GM23248 (cell line): ENCODE data around the gene USP31. TPM values are rescaled to one million over a fixed set of nuclear protein-coding genes. Genes with fewer than 3 reads are reported as not detected.

Source experiments
- DNase-seq: peaks from one replicate; pipeline ENCODE4 v3.0.0-alpha.2; 2015
- H2AFZ ChIP-seq: fragments of 200-600 bp; sonication (generic); 2 replicates; pipeline ENCODE4 v1.6.1; 2016; ENCODE audit warnings: antibody characterized with exemption
- H3F3A ChIP-seq: fragments of 200-600 bp; sonication (generic); 2 replicates; pipeline ENCODE4 v1.6.1; 2016; ENCODE audit warnings: mild to moderate bottlenecking, antibody characterized with exemption, mixed run types; ENCODE audit not compliant: insufficient read depth
- H3K27ac ChIP-seq: fragments of 200-600 bp; sonication (generic); 2 replicates; pipeline ENCODE4 v1.5.1; 2016; ENCODE audit warnings: mild to moderate bottlenecking
- H3K27me3 ChIP-seq: fragments of 200-600 bp; sonication (generic); replicated peaks from 2 replicates; pipeline ENCODE4 v1.6.1; 2016; ENCODE audit warnings: mild to moderate bottlenecking; ENCODE audit not compliant: insufficient read depth
- H3K36me3 ChIP-seq: fragments of 200-600 bp; sonication (generic); 2 replicates; pipeline ENCODE4 v1.6.1; 2016; ENCODE audit warnings: low read depth, mild to moderate bottlenecking
- H3K4me1 ChIP-seq: fragments of 200-600 bp; sonication (generic); 2 replicates; pipeline ENCODE4 v1.6.1; 2016; ENCODE audit warnings: mild to moderate bottlenecking; ENCODE audit not compliant: insufficient read depth
- H3K4me2 ChIP-seq: fragments of 200-600 bp; sonication (generic); one replicate; pipeline ENCODE4 v1.6.1; 2016; ENCODE audit warnings: mild to moderate bottlenecking; ENCODE audit not compliant: unreplicated experiment
- H3K4me3 ChIP-seq: fragments of 200-600 bp; sonication (generic); 2 replicates; pipeline ENCODE4 v1.5.1; 2016; ENCODE audit warnings: mild to moderate bottlenecking
- H3K79me2 ChIP-seq: fragments of 200-600 bp; sonication (generic); 2 replicates; pipeline ENCODE4 v1.6.1; 2016; ENCODE audit warnings: mild to moderate bottlenecking; ENCODE audit not compliant: insufficient read depth
- H3K9ac ChIP-seq: fragments of 200-600 bp; sonication (generic); 2 replicates; pipeline ENCODE4 v1.6.1; 2016; ENCODE audit warnings: mild to moderate bottlenecking
- H3K9me2 ChIP-seq: fragments of 200-600 bp; sonication (generic); 2 replicates; pipeline ENCODE4 v1.6.1; 2016; ENCODE audit warnings: mixed run types, mild to moderate bottlenecking, moderate library complexity; ENCODE audit not compliant: insufficient read depth
- H3K9me3 ChIP-seq: fragments of 200-600 bp; sonication (generic); one replicate; pipeline ENCODE4 v1.6.1; 2017; ENCODE audit warnings: low read depth
- H4K20me1 ChIP-seq: fragments of 200-600 bp; sonication (generic); 2 replicates; pipeline ENCODE4 v1.6.0; 2016; ENCODE audit not compliant: insufficient read depth
- EZH2 ChIP-seq: fragments of 200-600 bp; sonication (generic); IDR thresholded peaks from 2 replicates; pipeline ENCODE4 v1.6.1; 2018; ENCODE audit warnings: antibody characterized with exemption, mild to moderate bottlenecking; ENCODE audit not compliant: insufficient read depth, poor library complexity, severe bottlenecking
- EZH2phosphoT487 ChIP-seq: fragments of 200-600 bp; sonication (generic); IDR thresholded peaks from 2 replicates; pipeline ENCODE4 v1.6.1; 2018; ENCODE audit warnings: antibody characterized with exemption, moderate library complexity, mild to moderate bottlenecking, low read depth; ENCODE audit not compliant: insufficient read depth
- WGBS, 2 experiments: methylation state at CpG; one replicate each; pipeline ENCODE4 v1.1.6; 2015 to 2017; ENCODE audit warnings: low lambda C conversion rate in 2 of 2, low coverage in 1 of 2; ENCODE audit errors: missing lambda C conversion rate in 2 of 2; 5-methylcytosine and 5-hydroxymethylcytosine counted together
- in situ Hi-C: fragments of 300-500 bp; cut with MboI; formaldehyde crosslinking; loops from 2 replicates; pipeline ENCODE4 v1.15.0; 2020
- polyA plus RNA-seq: library from polyadenylated mRNA; unstranded; fragments of >200 nt; fragmentation: Nextera tagmentation; extraction: Ambion mirVana; gene quantifications from 2 replicates; pipeline ENCODE4 v1.2.1, GENCODE V29; 2016
- total RNA-seq: library from RNA; depleted of rRNA; stranded (reverse); fragments of >200 nt; shearing (Covaris generic); gene quantifications from 2 replicates; pipeline ENCODE4 v1.2.3, GENCODE V29; 2014

USP31 gene
- total and polyA plus RNA-seq, 2 experiments from 2014 or later: 0.88 to 6.6 TPM

GRCh38 chr16:23164736-23165135 lies 15.5 kb upstream of the USP31 start:
- H3K4me2 ChIP-seq: no peak overlapping the region
- H2AFZ ChIP-seq: no peak overlapping the region
- WGBS, 2 experiments: 41 to 42% methylated on average over 4 of the region's 4 CpGs
- no peaks in the 10 kb centered on the region for H3K9me3 ChIP-seq
- H4K20me1 ChIP-seq: no peaks in the 10 kb centered on the region
- H3K9ac ChIP-seq: no peak overlapping the region
- no peak for TF ChIP-seq EZH2
- TF ChIP-seq EZH2phosphoT487: no peak
- H3K27me3 ChIP-seq: no peaks in the 10 kb centered on the region
- in situ Hi-C loops: no loop called here
- no peaks in the 10 kb centered on the region for H3K9me2 ChIP-seq
- H3K27ac ChIP-seq: no peak overlapping the region
- H3K79me2 ChIP-seq: no peaks in the 10 kb centered on the region
- no peaks in the 10 kb centered on the region for H3K36me3 ChIP-seq
- no peak overlapping the region for H3K4me3 ChIP-seq
- H3F3A ChIP-seq: no peaks in the 10 kb centered on the region
- H3K4me1 ChIP-seq: no peaks in the 10 kb centered on the region
- no peak for DNase-seq

DNA sequence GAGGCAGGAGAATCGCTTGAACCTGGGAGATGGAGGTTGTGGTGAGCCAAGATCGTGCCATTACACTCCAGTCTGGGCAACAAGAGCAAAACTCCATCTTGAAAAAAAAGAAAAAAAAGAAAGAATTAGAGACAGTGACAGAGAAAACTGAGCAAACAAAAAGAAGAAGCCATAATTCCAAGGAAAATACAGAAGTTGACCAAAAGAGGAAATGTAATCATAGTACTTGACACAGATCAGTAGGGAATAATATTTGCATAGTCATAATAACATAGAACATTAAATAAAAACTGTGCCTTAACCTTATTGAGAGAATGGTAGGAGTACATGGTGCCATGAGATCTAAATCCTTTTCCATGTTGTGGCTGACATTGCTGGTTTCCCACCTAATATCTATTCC lies 14.7 kb upstream of the USP31 start:
- Histone ChIP-seq H3F3A (no peaks in the 10 kb centered on the region), H3K4me2 (no peak overlapping the region), H2AFZ (no peak overlapping the region), H3K4me1 (no peaks in the 10 kb centered on the region), H3K9ac (no peak overlapping the region), H3K9me2 (no peaks in the 10 kb centered on the region), H3K4me3 (no peak overlapping the region), H3K79me2 (no peaks in the 10 kb centered on the region), H3K36me3 (no peaks in the 10 kb centered on the region), H4K20me1 (no peaks in the 10 kb centered on the region), H3K27me3 (no peaks in the 10 kb centered on the region), H3K9me3 (no peaks in the 10 kb centered on the region), H3K27ac (no peak overlapping the region)
- WGBS, 2 experiments: 48 to 51% methylated on average over 2 of the region's 2 CpGs
- TF ChIP-seq EZH2 (no peak), EZH2phosphoT487 (no peak)
- in situ Hi-C loops: no loop called here
- DNase-seq: no peak

DNA sequence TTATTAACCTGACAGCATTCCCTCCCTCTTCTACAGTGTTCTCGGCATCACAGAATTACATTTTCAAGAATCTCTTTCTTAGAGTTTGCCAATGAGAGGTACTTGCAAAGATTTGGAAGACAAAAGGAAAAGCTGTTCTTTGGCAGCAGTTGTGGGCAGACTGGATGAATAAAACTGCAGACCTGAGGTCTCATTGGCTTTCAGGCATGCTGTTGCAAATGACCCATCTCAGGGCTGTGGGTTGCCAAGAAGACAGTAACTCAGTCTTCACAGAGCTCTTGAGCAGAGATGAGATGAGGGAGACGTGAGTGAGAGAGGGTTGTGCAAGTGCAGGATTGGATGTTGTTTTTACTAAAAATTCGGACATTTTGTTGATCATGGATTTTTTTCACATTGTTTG lies 11.3 kb upstream of the USP31 start:
- DNase-seq: no peak
- Histone ChIP-seq H2AFZ (no peak overlapping the region), H3K27me3 (no peaks in the 10 kb centered on the region), H3K79me2 (no peaks in the 10 kb centered on the region), H3F3A (no peaks in the 10 kb centered on the region), H4K20me1 (no peaks in the 10 kb centered on the region), H3K9me3 (no peaks in the 10 kb centered on the region), H3K36me3 (no peaks in the 10 kb centered on the region), H3K4me1 (no peaks in the 10 kb centered on the region), H3K9me2 (no peaks in the 10 kb centered on the region), H3K4me2 (no peak overlapping the region), H3K27ac (no peak overlapping the region), H3K9ac (no peak overlapping the region), H3K4me3 (no peak overlapping the region)
- WGBS, 2 experiments: 34 to 43% methylated on average over 3 of the region's 3 CpGs
- in situ Hi-C loops: no loop called here
- TF ChIP-seq EZH2 (no peak), EZH2phosphoT487 (no peak)

GRCh38 chr16:23160082-23160481 lies 10.8 kb upstream of the USP31 start:
- TF ChIP-seq EZH2 (no peak), EZH2phosphoT487 (no peak)
- Histone ChIP-seq H3K4me3 (no peak overlapping the region), H3K4me2 (no peak overlapping the region), H3K27me3 (no peaks in the 10 kb centered on the region), H2AFZ (no peak overlapping the region), H4K20me1 (no peaks in the 10 kb centered on the region), H3K27ac (no peak overlapping the region), H3K4me1 (no peaks in the 10 kb centered on the region), H3K9ac (no peak overlapping the region), H3F3A (no peaks in the 10 kb centered on the region), H3K9me2 (no peaks in the 10 kb centered on the region), H3K36me3 (no peaks in the 10 kb centered on the region), H3K79me2 (no peaks in the 10 kb centered on the region), H3K9me3 (no peaks in the 10 kb centered on the region)
- no peak for DNase-seq
- WGBS, 2 experiments: 43 to 48% methylated on average over 4 of the region's 4 CpGs
- in situ Hi-C loops: no loop called here

- Histone ChIP-seq H4K20me1 (no peaks in the 10 kb centered on the region), H2AFZ (no peak overlapping the region), H3F3A (no peaks in the 10 kb centered on the region), H3K4me2 (no peak overlapping the region), H3K4me1 (no peaks in the 10 kb centered on the region), H3K4me3 (no peak overlapping the region), H3K79me2 (no peaks in the 10 kb centered on the region), H3K9ac (no peak overlapping the region), H3K9me3 (no peaks in the 10 kb centered on the region), H3K9me2 (no peaks in the 10 kb centered on the region), H3K27me3 (no peaks in the 10 kb centered on the region), H3K36me3 (no peaks in the 10 kb centered on the region), H3K27ac (no peak overlapping the region)
- no peak for TF ChIP-seq EZH2
- no peak for TF ChIP-seq EZH2phosphoT487
- no peak for DNase-seq
- in situ Hi-C loops: no loop called here
- 82 to 88% methylated on average over 6 of the region's 6 CpGs for WGBS, 2 experiments
These were observed 8.9 kb upstream of the USP31 start for GRCh38 chr16:23158114-23158513.
